ENCODE measurements around the gene ZNF766. TPM values are rescaled to one million over a fixed set of nuclear protein-coding genes. Genes with fewer than 3 reads are reported as not detected.

The ZNF766 gene
- total and polyA plus RNA-seq, 9 of the 15 experiments (the other 6 are each of a cell fraction or from before 2014, with no cell fraction given), result 6.7 to 23.0 (median 11.2) TPM

- no peak for TF ChIP-seq ZFP36 (IDR thresholded peaks at IDR 0.05; ENCODE audit: low read depth, low read length, partially characterized antibody)
- TF ChIP-seq FOSL1 (tag; conservative IDR thresholded peaks at IDR 0.05), result no peak; the same call in 1 of the 2 replicates
- TF ChIP-seq ZNF695 (CRISPR knock-in tag; IDR thresholded peaks at IDR 0.05), result no peak
- peak; percentile 28; the same call in 1 of the 2 replicates for TF ChIP-seq SMARCE1 (IDR thresholded peaks at IDR 0.05)
- peak; percentile 77 for TF ChIP-seq RB1 (IDR thresholded peaks at IDR 0.05; ENCODE audit: low read depth)
- no peak for TF ChIP-seq HIVEP1 (CRISPR knock-in tag; IDR thresholded peaks at IDR 0.05)
- TF ChIP-seq SRSF3 (IDR thresholded peaks at IDR 0.05; ENCODE audit: insufficient read depth, low read length), result peak; percentile 69; the same call in 1 of the 2 replicates
- TF ChIP-seq NFRKB (IDR thresholded peaks at IDR 0.05; ENCODE audit: low read depth), result 0 out of 2 replicates have a peak, but pooled peaks have one; percentile 61
- TF ChIP-seq ZNF316 (IDR thresholded peaks at IDR 0.05), result no peak
- no peak for TF ChIP-seq MTA2 (IDR thresholded peaks at IDR 0.05; ENCODE audit: low read depth)
- TF ChIP-seq ZNF717 (CRISPR knock-in tag; IDR thresholded peaks at IDR 0.05), result no peak
- TF ChIP-seq ZFX (CRISPR knock-in tag; IDR thresholded peaks at IDR 0.05), result peak; percentile 64
- TF ChIP-seq FOXJ2 (tag; IDR thresholded peaks at IDR 0.05), result no peak
- no peak for TF ChIP-seq PHF21A (IDR thresholded peaks at IDR 0.05; ENCODE audit: borderline replicate concordance, low read depth)
- TF ChIP-seq MXD1 (CRISPR knock-in tag; IDR thresholded peaks at IDR 0.05; ENCODE audit: borderline replicate concordance, poor library complexity, severe bottlenecking), result no peak
- peak in 1 of 2 experiments; percentile 78; a peak in 2 of 4 replicates for TF ChIP-seq HDAC1 (IDR thresholded peaks at IDR 0.05)
- TF ChIP-seq TARDBP (IDR thresholded peaks at IDR 0.05), result no peak
- TF ChIP-seq CHAMP1 (IDR thresholded peaks at IDR 0.05), result no peak
- TF ChIP-seq ZKSCAN3 (CRISPR knock-in tag; IDR thresholded peaks at IDR 0.05), result no peak
- no peak for TF ChIP-seq ZNF133 (CRISPR knock-in tag; IDR thresholded peaks at IDR 0.05)
- TF ChIP-seq SAP30 (IDR thresholded peaks at IDR 0.05; ENCODE audit: borderline replicate concordance, insufficient read depth, low read depth, low read length, poor library complexity, severe bottlenecking), result peak; percentile 92
- peak; percentile 95 for TF ChIP-seq CEBPG (CRISPR knock-in tag; IDR thresholded peaks at IDR 0.05)
- TF ChIP-seq CEBPG (tag; conservative IDR thresholded peaks at IDR 0.05 in 1 of 2, IDR thresholded peaks at IDR 0.05 in 1 of 2), result peak; percentile 93 to 96
- TF ChIP-seq ZKSCAN8 (CRISPR knock-in tag; IDR thresholded peaks at IDR 0.05), result no peak
- no peak for TF ChIP-seq EHMT2 (IDR thresholded peaks at IDR 0.05)
- TF ChIP-seq ZNF354B (CRISPR knock-in tag; IDR thresholded peaks at IDR 0.05), result no peak
- TF ChIP-seq ZBTB17 (CRISPR knock-in tag; IDR thresholded peaks at IDR 0.05), result 0 out of 2 replicates have a peak, but pooled peaks have one; percentile 46
Observed at GRCh38 chr19:52269338-52270261, at the start of gene ZNF766 (continued).
